ENCODE results near the gene CSKMT. TPM values are rescaled to one million over a fixed set of nuclear protein-coding genes. Genes with fewer than 3 reads are reported as not detected.

Gene CSKMT
- total and polyA plus RNA-seq, 8 donors, result 5.1 to 21.8 (median 6.5) TPM

- DNase-seq (no peak), ATAC-seq (no peak)
- no peak for TF ChIP-seq CTCF (IDR thresholded peaks at IDR 0.05)
- Histone ChIP-seq H3K9me3 (no peaks in the 10 kb centered on the region), H3K4me3 (peak overlapping the region; percentile 86 to 90), H3K36me3 (peaks cover 0 to 34% of the 10 kb centered on the region in 2 donors), H3K27ac (peak overlapping the region; percentile 89 to 94), H3K4me1 (peaks cover 24 to 69% of the 10 kb centered on the region in 2 donors), H3K27me3 (no peaks in the 10 kb centered on the region)
- intact Hi-C loops (cut with DNase I), result no loop called here
These were observed 1.3 kb downstream of the CSKMT start for GRCh38 chr11:62666259-62666926.

- no peak overlapping the region for H3K27ac ChIP-seq
- no peak overlapping the region for H3K4me3 ChIP-seq
- H3K4me1 ChIP-seq, result peaks cover 24 to 72% of the 10 kb centered on the region in 2 donors
- no peaks in the 10 kb centered on the region for H3K27me3 ChIP-seq
- intact Hi-C loops (cut with DNase I), result no loop called here
- ATAC-seq, result no peak
- no peak for TF ChIP-seq CTCF (IDR thresholded peaks at IDR 0.05)
- DNase-seq, result no peak
- H3K9me3 ChIP-seq, result no peaks in the 10 kb centered on the region
- peaks cover 0 to 23% of the 10 kb centered on the region in 2 donors for H3K36me3 ChIP-seq
These were observed 2.3 kb downstream of the CSKMT start for GRCh38 chr11:62667460-62667859.

GRCh38 chr11:62669420-62670161 is 4.5 kb downstream of the CSKMT start:
- Histone ChIP-seq H3K4me1 (peaks cover 30 to 66% of the 10 kb centered on the region in 2 donors), H3K36me3 (peaks cover 0 to 31% of the 10 kb centered on the region in 2 donors), H3K9me3 (no peaks in the 10 kb centered on the region), H3K27me3 (no peaks in the 10 kb centered on the region), H3K27ac (no peak overlapping the region), H3K4me3 (no peak overlapping the region)
- ATAC-seq (no peak), DNase-seq (no peak)
- TF ChIP-seq CTCF (IDR thresholded peaks at IDR 0.05), result no peak
- intact Hi-C loops (cut with DNase I), result no loop called here

- Histone ChIP-seq H3K27me3 (no peaks in the 10 kb centered on the region), H3K36me3 (peaks cover 0 to 45% of the 10 kb centered on the region in 2 donors), H3K4me1 (peaks cover 26 to 62% of the 10 kb centered on the region in 2 donors), H3K4me3 (peak overlapping the region; percentile 63 to 70), H3K27ac (peak overlapping the region; percentile 90 to 91), H3K9me3 (no peaks in the 10 kb centered on the region)
- DNase-seq (peak in 1 of 4 donors; percentile 57), ATAC-seq (peak; percentile 45)
- no peak for TF ChIP-seq CTCF (IDR thresholded peaks at IDR 0.05)
- intact Hi-C loops (cut with DNase I), result no loop called here
These were observed 6.1 kb downstream of the CSKMT start for GRCh38 chr11:62671236-62671607.
